Spleen (tissue), 13 donors: Measurements from ENCODE around the gene FGF14. TPM values are rescaled to one million over a fixed set of nuclear protein-coding genes. Genes with fewer than 3 reads are reported as not detected.

Source experiments
- DNase-seq: peaks from one replicate; pipeline ENCODE4 v3.0.0-alpha.2; 2020
- H3K27ac ChIP-seq, 8 donors: fragments of 200-600 bp; sonication (generic) in 7 of 8; 1 replicate in 4 of 8; 2 replicates in 4 of 8; pipeline versions ENCODE4 v1.5.0 to v1.8.0; 2016 to 2021; ENCODE audit warnings: inconsistent platforms in 4 of 8, mild to moderate bottlenecking in 4 of 8, moderate library complexity in 1 of 8
- H3K27me3 ChIP-seq, 7 donors: fragments of 200-600 bp; sonication (generic) in 6 of 7; replicated peaks in 1 of 7; 1 replicate in 4 of 7; 2 replicates in 3 of 7; pipeline versions ENCODE4 v1.5.0 to v1.8.0; 2016 to 2021; ENCODE audit warnings: inconsistent platforms in 3 of 7, mild to moderate bottlenecking in 1 of 7
- H3K36me3 ChIP-seq, 6 donors: fragments of 200-600 bp; sonication (generic) in 5 of 6; 1 replicate in 4 of 6; 2 replicates in 2 of 6; pipeline versions ENCODE4 v1.5.0 to v1.8.0; 2016 to 2021; ENCODE audit warnings: inconsistent platforms in 2 of 6
- H3K4me1 ChIP-seq, 6 donors: fragments of 200-600 bp; sonication (generic) in 5 of 6; 1 replicate in 3 of 6; 2 replicates in 3 of 6; pipeline versions ENCODE4 v1.5.0 to v1.8.0; 2016 to 2021; ENCODE audit warnings: inconsistent platforms in 3 of 6
- H3K4me3 ChIP-seq, 8 donors: fragments of 200-600 bp; sonication (generic) in 7 of 8; 1 replicate in 4 of 8; 2 replicates in 4 of 8; pipeline versions ENCODE4 v1.5.0 to v1.8.0; 2016 to 2021; ENCODE audit warnings: inconsistent platforms in 4 of 8, mild to moderate bottlenecking in 4 of 8, moderate library complexity in 2 of 8
- H3K9me3 ChIP-seq, 8 donors: fragments of 200-600 bp; sonication (generic) in 7 of 8; 1 replicate in 4 of 8; 2 replicates in 4 of 8; pipeline versions ENCODE4 v1.5.0 to v1.8.0; 2016 to 2021; ENCODE audit warnings: inconsistent platforms in 4 of 8
- CTCF ChIP-seq, 11 experiments: fragments of 200-600 bp in 7 of 11; fragments of 450-650 bp in 4 of 11; sonication (generic) in 4 of 11; IDR thresholded peaks in 8 of 11; conservative IDR thresholded peaks in 3 of 11; 1 replicate in 7 of 11; 2 replicates in 4 of 11; pipeline versions ENCODE4 v1.4.0 to v1.8.0; 2016 to 2021; ENCODE audit warnings: antibody characterized with exemption in 11 of 11, inconsistent platforms in 4 of 11, mild to moderate bottlenecking in 1 of 11
- POLR2A ChIP-seq, 3 donors: fragments of 450-650 bp; IDR thresholded peaks; one replicate each; pipeline ENCODE4 v1.5.1; 2017; ENCODE audit warnings: antibody characterized with exemption in 3 of 3, mild to moderate bottlenecking in 1 of 3
- POLR2AphosphoS5 ChIP-seq, 3 donors: sonication (generic); formaldehyde crosslinking; IDR thresholded peaks; one replicate each; pipeline ENCODE4 v1.5.1; 2017; ENCODE audit warnings: antibody characterized with exemption in 3 of 3
- WGBS, 5 donors: extraction: QIAGEN DNeasy Blood & Tissue Kit in 3 of 5; methylation state at CpG; one replicate each; pipeline versions ENCODE4 v1.1.5 to v1.1.7; 2013 to 2018; 5-methylcytosine and 5-hydroxymethylcytosine counted together
- intact Hi-C: fragments of 100-400 bp; cut with DNase I; formaldehyde crosslinking; loops from one replicate; pipeline ENCODE4 v1.15.0; 2023; ENCODE audit warnings: low total_unique reads
- long read RNA-seq, 2 donors: transcript quantifications; one replicate each; lab custom pipeline, GENCODE V29; 2026
- polyA plus RNA-seq, 3 donors: library from polyadenylated mRNA; stranded (reverse); fragments of 200-250 nt; gene quantifications; one replicate each; pipeline ENCODE4 v1.2.1, GENCODE V29; 2013
- total RNA-seq, 7 donors: library from RNA; depleted of rRNA in 3 of 7; stranded (reverse); fragments of >200 nt in 3 of 7; fragmentation: NEBNext Ultra II Directional in 4 of 7; extraction: Animal tissue kit (Norgen Biotek cat#: 25700) in 4 of 7; gene quantifications; one replicate each; pipeline versions ENCODE4 v1.1.0 to v1.2.1, GENCODE V29; 2016 to 2021
- donor health status: healthy with polysubstance abuse.
- donor health status: DM: no; HTN: no; CAD: no; lungs with moderate emphysema.
- donor health status: DM: no; HTN: no; CAD: no.
- donor health status: Bipolar disorder and iron deficiency.
- donor health status: healthy.
- donor health status: DM: no; HTN: no; CAD: no.
- donor health status: DM: yes; HTN: yes; CAD: no.

Gene FGF14
- total RNA-seq: 1 to 10 TPM in 1 of 7 donors, under 1 TPM in 3, not detected in 3; 0.03 to 1.1 (median 0.18) TPM
- polyA plus RNA-seq: under 1 TPM; 0.03 to 0.32 (median 0.04) TPM
- long read RNA-seq, donor 1: 0 reads
- long read RNA-seq, donor 2: 0 reads

GRCh38 chr13:102401766-102402165, at the start of gene FGF14:
TSS of gene FGF14 (minus strand) at chr13:102402048.
- H3K27me3 ChIP-seq: peaks cover 0 to 68% (median 31%) of the 10 kb centered on the region in 7 donors
- peaks cover 14 to 32% (median 23%) of the 10 kb centered on the region in 6 donors for H3K4me1 ChIP-seq
- WGBS, 5 donors: 11 to 22% (median 15%) methylated on average over 6 of the region's 6 CpGs
- H3K4me3 ChIP-seq: peak within 1 kb of the TSS in 7 of 8 donors; percentile 32 to 72 (median 35)
- H3K36me3 ChIP-seq: no peaks in the 10 kb centered on the region
- no peaks in the 10 kb centered on the region for H3K9me3 ChIP-seq
- TF ChIP-seq CTCF (IDR thresholded peaks at IDR 0.05 in 8 of 11, conservative IDR thresholded peaks at IDR 0.05 in 3 of 11): no peak
- TF ChIP-seq POLR2A (IDR thresholded peaks at IDR 0.05): no peak
- TF ChIP-seq POLR2AphosphoS5 (IDR thresholded peaks at IDR 0.05): no peak
- no peak for DNase-seq
- H3K27ac ChIP-seq: no peak within 1 kb of the TSS
- intact Hi-C loops: no loop called here

DNA sequence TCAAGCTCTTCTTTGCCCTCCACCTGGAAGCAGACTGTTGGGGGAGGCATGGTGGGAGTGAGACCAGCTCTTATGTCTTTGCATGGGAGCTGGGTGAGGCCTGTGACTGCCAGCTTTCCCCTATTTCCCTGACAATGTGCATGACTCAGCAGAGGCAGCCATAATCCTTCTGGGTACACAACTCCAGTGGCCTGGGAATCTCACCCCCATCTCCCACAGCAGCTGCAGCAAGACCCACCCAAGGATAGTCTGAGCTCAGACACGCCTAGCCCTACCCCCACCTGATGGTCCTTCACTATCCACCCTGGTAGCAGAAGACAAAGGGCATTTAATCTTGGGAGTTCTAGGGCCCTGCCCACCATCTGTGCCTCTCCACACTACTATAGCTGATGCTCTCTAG, 41.4 kb upstream of the FGF14 start:
- no peak for DNase-seq
- H3K36me3 ChIP-seq: no peaks in the 10 kb centered on the region
- H3K27me3 ChIP-seq: peaks cover 0 to 12% (median 0%) of the 10 kb centered on the region in 7 donors
- 64 to 95% (median 89%) methylated on average over 1 of the region's 1 CpG for WGBS, 5 donors
- TF ChIP-seq POLR2A (IDR thresholded peaks at IDR 0.05): no peak
- TF ChIP-seq CTCF (IDR thresholded peaks at IDR 0.05 in 8 of 11, conservative IDR thresholded peaks at IDR 0.05 in 3 of 11): no peak
- no peak for TF ChIP-seq POLR2AphosphoS5 (IDR thresholded peaks at IDR 0.05)
- no peak overlapping the region for H3K27ac ChIP-seq
- peaks cover 0 to 5% (median 0%) of the 10 kb centered on the region in 8 donors for H3K9me3 ChIP-seq
- intact Hi-C loops: no loop called here
- H3K4me3 ChIP-seq: no peak overlapping the region
- H3K4me1 ChIP-seq: no peaks in the 10 kb centered on the region

DNA sequence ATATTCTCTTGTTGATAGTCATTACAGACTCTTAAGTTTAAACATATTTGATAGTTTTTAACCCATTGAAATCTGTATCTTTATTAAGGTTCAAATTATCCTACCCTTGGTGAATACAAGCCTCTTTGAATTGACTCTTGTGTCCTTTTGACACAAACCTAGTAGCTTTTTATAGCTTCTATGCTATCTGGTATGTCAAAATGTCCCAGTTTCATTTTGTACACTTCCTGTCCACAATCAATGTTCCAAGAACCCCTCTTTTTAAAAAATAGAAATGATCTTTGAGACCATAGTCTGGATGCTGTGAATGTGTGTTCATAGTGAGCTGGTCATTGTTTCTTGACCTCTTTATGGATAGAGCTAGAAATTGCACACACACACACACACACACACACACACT, 39.2 kb upstream of the FGF14 start:
- Histone ChIP-seq H3K9me3 (peaks cover 0 to 5% (median 0%) of the 10 kb centered on the region in 8 donors), H3K27ac (no peak overlapping the region), H3K4me3 (no peak overlapping the region), H3K4me1 (no peaks in the 10 kb centered on the region), H3K36me3 (no peaks in the 10 kb centered on the region), H3K27me3 (peaks cover 0 to 12% (median 0%) of the 10 kb centered on the region in 7 donors)
- DNase-seq: no peak
- intact Hi-C loops: no loop called here
- TF ChIP-seq CTCF (IDR thresholded peaks at IDR 0.05 in 8 of 11, conservative IDR thresholded peaks at IDR 0.05 in 3 of 11) (no peak), POLR2A (IDR thresholded peaks at IDR 0.05) (no peak), POLR2AphosphoS5 (IDR thresholded peaks at IDR 0.05) (no peak)

DNA sequence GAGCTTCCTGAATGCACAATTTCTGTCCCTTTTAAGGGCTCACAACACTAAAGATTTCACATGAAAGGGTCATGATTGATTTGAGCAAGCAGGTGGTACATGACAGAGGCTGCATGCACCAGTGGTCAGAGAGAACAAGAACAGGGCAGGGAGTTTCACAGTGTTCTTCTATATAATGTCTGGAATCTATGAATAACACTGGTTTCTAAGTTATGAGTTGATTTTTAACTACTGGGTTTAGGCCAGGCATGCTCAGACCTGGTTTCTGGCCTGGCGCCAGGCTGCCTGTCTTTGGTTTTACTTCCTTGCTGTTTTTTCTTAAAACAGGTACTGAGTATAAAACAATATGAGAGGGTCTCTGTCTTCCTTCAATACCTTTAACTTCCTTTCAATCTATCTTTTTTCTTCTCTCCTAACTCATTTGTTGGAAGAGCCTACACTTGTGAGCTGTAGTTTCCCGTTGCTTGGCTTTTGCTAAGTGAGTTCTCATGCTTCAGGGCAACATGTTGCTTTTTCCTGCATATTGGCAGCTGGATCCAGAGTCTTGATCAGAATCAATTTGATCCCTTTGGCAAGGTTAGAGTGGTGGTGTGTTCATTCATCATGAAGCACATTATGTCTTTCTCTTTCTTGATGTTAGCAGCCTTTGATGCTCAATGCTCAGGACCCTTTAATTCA, 38.5 kb upstream of the FGF14 start:
- peaks cover 0 to 5% (median 0%) of the 10 kb centered on the region in 8 donors for H3K9me3 ChIP-seq
- DNase-seq: no peak
- peaks cover 0 to 12% (median 0%) of the 10 kb centered on the region in 7 donors for H3K27me3 ChIP-seq
- no peak overlapping the region for H3K4me3 ChIP-seq
- TF ChIP-seq POLR2AphosphoS5 (IDR thresholded peaks at IDR 0.05): no peak
- no peak for TF ChIP-seq CTCF (IDR thresholded peaks at IDR 0.05 in 8 of 11, conservative IDR thresholded peaks at IDR 0.05 in 3 of 11)
- TF ChIP-seq POLR2A (IDR thresholded peaks at IDR 0.05): no peak
- intact Hi-C loops: no loop called here
- WGBS, 5 donors: 58 to 75% (median 67%) methylated on average over 2 of the region's 2 CpGs
- no peak overlapping the region for H3K27ac ChIP-seq
- no peaks in the 10 kb centered on the region for H3K4me1 ChIP-seq
- no peaks in the 10 kb centered on the region for H3K36me3 ChIP-seq
